ENCODE results near the gene CACNA2D2. TPM values are rescaled to one million over a fixed set of nuclear protein-coding genes. Genes with fewer than 3 reads are reported as not detected.

CACNA2D2 gene
- total and polyA plus RNA-seq, 2 of the 13 experiments (the other 11 are each of a cell fraction or from before 2014, with no cell fraction given) = not detected

DNA sequence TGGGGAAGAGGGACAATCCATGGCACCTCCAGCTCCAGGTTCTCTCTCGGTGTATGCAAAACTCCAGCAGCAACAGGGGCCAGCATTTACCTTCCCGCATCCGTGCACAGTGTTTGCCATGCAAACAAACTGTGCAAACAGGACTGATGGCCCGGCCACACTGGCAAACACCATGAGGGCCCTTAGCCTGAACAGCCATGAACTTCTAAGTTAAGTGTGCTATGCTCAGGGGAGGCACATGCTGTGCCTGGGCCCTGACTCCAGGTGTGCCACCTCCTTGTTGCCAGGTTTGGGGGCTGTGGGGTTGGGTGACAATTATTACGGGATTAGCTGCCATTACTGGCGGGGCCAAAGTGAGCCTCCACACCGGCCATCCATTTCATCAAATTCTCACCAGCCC lies 57.5 kb downstream of the CACNA2D2 start (continued):
- TF ChIP-seq ZNF781 (CRISPR knock-in tag; IDR thresholded peaks at IDR 0.05; ENCODE audit: borderline replicate concordance, not compliant biosample characterization) (peak; percentile 59), ZNF264 (CRISPR knock-in tag; IDR thresholded peaks at IDR 0.05) (peak; percentile 31; the same call in 1 of the 2 replicates), ZNF543 (CRISPR knock-in tag; IDR thresholded peaks at IDR 0.05) (no peak), NFKBIZ (CRISPR knock-in tag; IDR thresholded peaks at IDR 0.05) (0 out of 2 replicates have a peak, but pooled peaks have one; percentile 69), RNF2 (conservative IDR thresholded peaks at IDR 0.05; ENCODE audit: low read depth) (peak; percentile 50; the same call in 1 of the 2 replicates), BHLHE40 (IDR thresholded peaks at IDR 0.05; ENCODE audit: low read length) (peak; percentile 86), ZBTB7B (CRISPR knock-in tag; IDR thresholded peaks at IDR 0.05) (0 out of 2 replicates have a peak, but pooled peaks have one; percentile 32), TEAD3 (CRISPR knock-in tag; optimal IDR thresholded peaks at IDR 0.05; ENCODE audit: borderline replicate concordance) (peak; percentile 78), ZNF280D (CRISPR knock-in tag; IDR thresholded peaks at IDR 0.05) (0 out of 2 replicates have a peak, but pooled peaks have one; percentile 57), SOX6 (IDR thresholded peaks at IDR 0.05) (no peak), SOX6 (CRISPR knock-in tag; IDR thresholded peaks at IDR 0.05) (peak; percentile 70), NR2F1 (CRISPR knock-in tag; IDR thresholded peaks at IDR 0.05) (peak in 1 of 2 experiments; percentile 40; a peak in 1 of 4 replicates), YEATS4 (CRISPR knock-in tag; IDR thresholded peaks at IDR 0.05; ENCODE audit: borderline replicate concordance) (peak; percentile 35; the same call in 1 of the 2 replicates), KDM4B (CRISPR knock-in tag; IDR thresholded peaks at IDR 0.05) (peak; percentile 84; the same call in 1 of the 2 replicates), ZSCAN9 (CRISPR knock-in tag; IDR thresholded peaks at IDR 0.05; ENCODE audit: borderline replicate concordance) (peak; percentile 66; the same call in 1 of the 2 replicates), RXRA (CRISPR knock-in tag; IDR thresholded peaks at IDR 0.05) (peak; percentile 88), SNAPC2 (CRISPR knock-in tag; IDR thresholded peaks at IDR 0.05) (0 out of 2 replicates have a peak, but pooled peaks have one; percentile 36), ATF6 (CRISPR knock-in tag; conservative IDR thresholded peaks at IDR 0.05) (no peak), THAP11 (CRISPR knock-in tag; IDR thresholded peaks at IDR 0.05) (peak; percentile 56), THYN1 (CRISPR knock-in tag; IDR thresholded peaks at IDR 0.05; ENCODE audit: borderline replicate concordance, low read depth) (no peak), NR2F6 (IDR thresholded peaks at IDR 0.05) (peak; percentile 60), NR2F6 (CRISPR knock-in tag; IDR thresholded peaks at IDR 0.05) (peak; percentile 88), ZNF326 (CRISPR knock-in tag; IDR thresholded peaks at IDR 0.05; ENCODE audit: borderline replicate concordance) (no peak), ZMYM3 (CRISPR knock-in tag; IDR thresholded peaks at IDR 0.05) (0 out of 2 replicates have a peak, but pooled peaks have one; percentile 20), ETV5 (CRISPR knock-in tag; IDR thresholded peaks at IDR 0.05; ENCODE audit: borderline replicate concordance) (peak; percentile 75), TSC22D2 (CRISPR knock-in tag; IDR thresholded peaks at IDR 0.05; ENCODE audit: borderline replicate concordance) (no peak)

Data from HepG2 (cell line).